ENCODE measurements around the gene DLAT. TPM values are rescaled to one million over a fixed set of nuclear protein-coding genes. Genes with fewer than 3 reads are reported as not detected.
"Not testable (repeated sequence)": the region's sequence is repeated elsewhere in the genome, so short reads cannot be mapped to it uniquely, and the experiment has no call there.

DLAT gene
- polyA plus RNA-seq, 3 donors from 2014 or later = 13.6 to 21.5 (median 20.7) TPM

- H3K27ac Mint-ChIP-seq = no peak overlapping the region
- H3K27me3 Mint-ChIP-seq (ENCODE audit: low read depth in 3 of 3) = no peaks in the 10 kb centered on the region
- H3K9me3 Mint-ChIP-seq = no peaks in the 10 kb centered on the region
- H3K4me1 Mint-ChIP-seq = peaks cover 2 to 16% of the 10 kb centered on the region in 2 donors
- DNase-seq = no peak
- H3K4me3 Mint-ChIP-seq = no peak overlapping the region
- H3K36me3 Mint-ChIP-seq = peaks cover 17 to 57% (median 29%) of the 10 kb centered on the region in 3 donors
Measured at GRCh38 chr11:112044961-112045360, 19.8 kb downstream of the DLAT start.

- H3K27me3 Mint-ChIP-seq (ENCODE audit: low read depth in 3 of 3); H3K27ac Mint-ChIP-seq; H3K4me3 Mint-ChIP-seq; DNase-seq; H3K9me3 Mint-ChIP-seq: not testable (repeated sequence)
- Mint-ChIP-seq H3K36me3 (peaks cover 21 to 64% (median 30%) of the 10 kb centered on the region in 3 donors), H3K4me1 (peaks cover 2 to 10% of the 10 kb centered on the region in 2 donors)
Measured at GRCh38 chr11:112046647-112047046, 21.4 kb downstream of the DLAT start.

- not testable (repeated sequence) for H3K27me3 Mint-ChIP-seq (ENCODE audit: low read depth in 3 of 3); H3K4me3 Mint-ChIP-seq; DNase-seq; H3K4me1 Mint-ChIP-seq; H3K9me3 Mint-ChIP-seq; H3K27ac Mint-ChIP-seq
- peaks cover 26 to 70% (median 42%) of the 10 kb centered on the region in 3 donors for H3K36me3 Mint-ChIP-seq
Measured at GRCh38 chr11:112048256-112048655, 23.0 kb downstream of the DLAT start.

- DNase-seq = no peak
- H3K36me3 Mint-ChIP-seq = peaks cover 26 to 68% (median 42%) of the 10 kb centered on the region in 3 donors
- H3K9me3 Mint-ChIP-seq = no peaks in the 10 kb centered on the region
- no peaks in the 10 kb centered on the region for H3K4me1 Mint-ChIP-seq
- H3K27me3 Mint-ChIP-seq (ENCODE audit: low read depth in 3 of 3) = no peaks in the 10 kb centered on the region
- H3K4me3 Mint-ChIP-seq = no peak overlapping the region
- peak overlapping the region in 1 of 6 donors; percentile 34 for H3K27ac Mint-ChIP-seq
Measured at GRCh38 chr11:112049777-112050176, 24.6 kb downstream of the DLAT start.

- no peaks in the 10 kb centered on the region for H3K4me1 Mint-ChIP-seq
- no peaks in the 10 kb centered on the region for H3K9me3 Mint-ChIP-seq
- peaks cover 29 to 62% (median 45%) of the 10 kb centered on the region in 3 donors for H3K36me3 Mint-ChIP-seq
- no peak overlapping the region for H3K4me3 Mint-ChIP-seq
- H3K27ac Mint-ChIP-seq = no peak overlapping the region
- H3K27me3 Mint-ChIP-seq (ENCODE audit: low read depth in 3 of 3) = no peaks in the 10 kb centered on the region
- no peak for DNase-seq
Measured at GRCh38 chr11:112050721-112051120, 25.5 kb downstream of the DLAT start.

DNA sequence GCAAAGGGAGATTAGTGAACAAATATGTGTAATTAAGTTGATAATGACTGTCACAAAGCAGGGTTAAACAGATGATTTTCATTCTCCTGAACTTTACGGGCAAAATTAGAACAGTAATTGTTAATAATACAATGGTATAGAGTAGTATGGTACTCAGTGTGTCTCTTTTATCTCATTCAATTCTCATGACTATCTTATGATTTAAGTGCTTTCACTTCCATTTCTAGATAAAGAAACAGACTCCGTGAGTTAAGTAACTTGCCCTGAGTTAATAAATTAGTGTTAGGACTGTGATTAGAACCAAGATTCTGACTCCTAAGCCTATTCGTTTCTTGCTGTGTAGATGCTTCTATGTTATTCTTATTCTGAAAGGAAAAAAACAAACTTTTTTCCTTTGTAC is 26.6 kb downstream of the DLAT start:
- no peak for DNase-seq
- Mint-ChIP-seq H3K27me3 (ENCODE audit: low read depth in 3 of 3) (no peaks in the 10 kb centered on the region), H3K4me3 (no peak overlapping the region), H3K9me3 (no peaks in the 10 kb centered on the region), H3K4me1 (no peaks in the 10 kb centered on the region), H3K27ac (no peak overlapping the region), H3K36me3 (peaks cover 26 to 57% (median 38%) of the 10 kb centered on the region in 3 donors)

DNA sequence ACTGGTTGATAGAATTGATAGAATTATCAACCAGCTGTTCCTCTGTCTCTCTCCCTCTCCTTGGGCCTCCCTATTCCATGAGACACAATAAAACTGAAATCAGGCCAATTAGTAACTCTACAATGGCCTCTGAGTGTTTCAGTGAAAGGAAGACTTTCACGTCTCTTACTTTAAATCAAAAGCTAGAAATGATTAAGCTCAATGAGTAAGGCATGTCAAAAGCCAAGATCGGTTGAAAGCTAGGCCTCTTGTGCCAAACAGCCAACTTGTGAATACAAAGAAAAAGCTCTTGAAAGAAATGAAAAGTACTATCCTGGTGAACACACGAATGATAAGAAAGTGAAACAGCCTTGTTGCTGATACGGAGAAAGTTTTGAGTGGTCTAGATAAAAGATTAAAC is 32.0 kb downstream of the DLAT start:
- H3K36me3 Mint-ChIP-seq = peaks cover 15 to 47% (median 27%) of the 10 kb centered on the region in 3 donors
- peak overlapping the region in 1 of 6 donors; percentile 5 for H3K27ac Mint-ChIP-seq
- DNase-seq = no peak
- no peaks in the 10 kb centered on the region for H3K4me1 Mint-ChIP-seq
- no peak overlapping the region for H3K4me3 Mint-ChIP-seq
- H3K27me3 Mint-ChIP-seq (ENCODE audit: low read depth in 3 of 3) = no peaks in the 10 kb centered on the region
- no peaks in the 10 kb centered on the region for H3K9me3 Mint-ChIP-seq

DNA sequence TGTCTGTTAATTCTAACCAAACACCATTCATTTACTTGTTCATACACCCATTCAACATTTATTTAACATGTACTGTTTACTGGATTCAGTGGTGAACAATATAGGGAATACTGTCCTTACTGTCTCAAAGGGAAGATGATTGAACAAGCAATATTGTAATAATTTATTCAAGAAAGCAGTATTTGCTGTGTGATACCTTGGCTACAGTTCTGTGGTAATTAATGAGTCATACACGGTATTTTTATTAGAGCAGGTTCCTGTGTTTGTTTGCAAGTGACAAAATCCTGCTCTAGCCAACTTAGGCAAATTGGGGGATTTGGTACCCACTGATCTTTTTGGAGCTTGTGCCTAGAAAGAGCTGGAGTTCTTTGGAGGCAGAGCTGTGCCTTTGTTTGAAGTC is 32.9 kb downstream of the DLAT start:
- DNase-seq = no peak
- no peaks in the 10 kb centered on the region for H3K4me1 Mint-ChIP-seq
- no peak overlapping the region for H3K4me3 Mint-ChIP-seq
- no peaks in the 10 kb centered on the region for H3K9me3 Mint-ChIP-seq
- H3K27me3 Mint-ChIP-seq (ENCODE audit: low read depth in 3 of 3) = no peaks in the 10 kb centered on the region
- peaks cover 13 to 47% (median 26%) of the 10 kb centered on the region in 3 donors for H3K36me3 Mint-ChIP-seq
- no peak overlapping the region for H3K27ac Mint-ChIP-seq

DNA sequence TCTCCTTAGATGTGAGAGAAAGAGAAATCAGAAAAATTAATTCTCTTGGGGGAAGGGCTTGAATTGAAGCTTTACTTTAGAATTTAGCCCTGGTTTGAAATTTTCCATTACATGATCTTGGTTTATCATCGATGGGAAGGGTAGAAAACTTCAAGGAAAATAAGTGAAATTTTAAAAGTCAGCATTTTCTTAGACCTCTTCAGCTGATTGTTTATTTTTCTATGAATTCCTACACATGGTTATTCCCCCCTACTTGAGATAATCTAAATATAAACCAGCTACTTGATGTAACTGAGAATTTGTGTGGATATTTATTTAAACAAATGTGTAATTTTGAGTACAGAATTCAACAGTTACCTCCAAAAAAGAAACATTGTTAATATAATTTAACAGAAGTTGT is 37.7 kb downstream of the DLAT start:
- Mint-ChIP-seq H3K4me1 (no peaks in the 10 kb centered on the region), H3K9me3 (no peaks in the 10 kb centered on the region), H3K36me3 (peaks cover 4 to 26% (median 20%) of the 10 kb centered on the region in 3 donors), H3K27ac (no peak overlapping the region), H3K4me3 (no peak overlapping the region), H3K27me3 (ENCODE audit: low read depth in 3 of 3) (peaks cover 0 to 4% (median 0%) of the 10 kb centered on the region in 3 donors)
- no peak for DNase-seq

GRCh38 chr11:112073941-112074811 is 49.0 kb downstream of the DLAT start, which contains the start of the genes NKAPD1 and PIH1D2:
TSS of gene NKAPD1 (plus strand) at chr11:112074299. CDS start at chr11:112075575, 1,276 bp downstream.
TSS of gene PIH1D2 (minus strand) at chr11:112074017. CDS start at chr11:112073174, 843 bp downstream.
- Mint-ChIP-seq H3K36me3 (peaks cover 4 to 16% (median 12%) of the 10 kb centered on the region in 3 donors), H3K9me3 (no peaks in the 10 kb centered on the region), H3K4me3 (peak within 1 kb of the TSS; percentile 85 to 97 (median 93)), H3K27me3 (ENCODE audit: low read depth in 3 of 3) (peaks cover 10 to 15% (median 11%) of the 10 kb centered on the region in 3 donors), H3K4me1 (peaks cover 25 to 37% of the 10 kb centered on the region in 2 donors), H3K27ac (peak within 1 kb of the TSS; percentile 81 to 96 (median 91))
- peak; percentile 81 to 85 (median 84) for DNase-seq

- Mint-ChIP-seq H3K27me3 (ENCODE audit: low read depth in 3 of 3) (peaks cover 9 to 13% (median 10%) of the 10 kb centered on the region in 3 donors), H3K36me3 (peaks cover 10 to 36% (median 23%) of the 10 kb centered on the region in 3 donors), H3K27ac (peak overlapping the region in 2 of 6 donors; percentile 10 to 67), H3K4me1 (peaks cover 29 to 31% of the 10 kb centered on the region in 2 donors), H3K9me3 (no peaks in the 10 kb centered on the region), H3K4me3 (no peak overlapping the region)
- DNase-seq = no peak
Measured at GRCh38 chr11:112082729-112083128, 57.5 kb downstream of the DLAT start.

DNA sequence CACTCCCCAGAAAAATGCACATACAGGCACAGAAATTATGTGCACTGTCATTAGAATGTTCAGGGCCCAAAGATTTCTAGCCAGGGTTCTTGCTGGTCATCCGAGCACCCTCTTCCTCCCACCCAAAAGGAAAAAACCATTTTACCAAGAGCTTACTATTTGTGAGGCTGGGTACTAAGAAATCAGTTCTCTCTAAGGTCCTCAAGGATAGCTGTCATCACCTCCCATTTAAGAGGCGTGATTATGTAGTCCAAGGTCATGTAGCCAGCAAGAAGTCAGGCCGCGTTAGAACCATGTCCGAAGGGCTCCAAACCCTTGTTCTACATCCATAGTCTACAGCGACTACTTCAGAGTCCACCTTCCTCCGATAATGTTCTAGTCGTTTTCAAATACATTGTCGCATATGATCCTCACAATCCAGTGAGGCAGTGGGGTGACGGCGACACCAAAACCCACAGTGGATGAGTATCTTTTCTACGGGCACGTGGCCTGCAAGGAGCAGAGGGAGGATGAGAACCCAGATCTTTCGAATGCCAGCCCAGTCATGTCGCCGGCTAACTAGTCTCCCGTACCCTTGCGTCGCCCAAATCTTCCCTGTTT is 60.7 kb downstream of the DLAT start:
- Mint-ChIP-seq H3K36me3 (peaks cover 20 to 43% (median 35%) of the 10 kb centered on the region in 3 donors), H3K4me3 (peak overlapping the region; percentile 92 to 100 (median 99)), H3K27ac (peak overlapping the region; percentile 92 to 99 (median 98)), H3K27me3 (ENCODE audit: low read depth in 3 of 3) (peaks cover 10 to 13% (median 11%) of the 10 kb centered on the region in 3 donors), H3K9me3 (no peaks in the 10 kb centered on the region), H3K4me1 (peaks cover 47 to 53% of the 10 kb centered on the region in 2 donors)
- DNase-seq = no peak

DNA sequence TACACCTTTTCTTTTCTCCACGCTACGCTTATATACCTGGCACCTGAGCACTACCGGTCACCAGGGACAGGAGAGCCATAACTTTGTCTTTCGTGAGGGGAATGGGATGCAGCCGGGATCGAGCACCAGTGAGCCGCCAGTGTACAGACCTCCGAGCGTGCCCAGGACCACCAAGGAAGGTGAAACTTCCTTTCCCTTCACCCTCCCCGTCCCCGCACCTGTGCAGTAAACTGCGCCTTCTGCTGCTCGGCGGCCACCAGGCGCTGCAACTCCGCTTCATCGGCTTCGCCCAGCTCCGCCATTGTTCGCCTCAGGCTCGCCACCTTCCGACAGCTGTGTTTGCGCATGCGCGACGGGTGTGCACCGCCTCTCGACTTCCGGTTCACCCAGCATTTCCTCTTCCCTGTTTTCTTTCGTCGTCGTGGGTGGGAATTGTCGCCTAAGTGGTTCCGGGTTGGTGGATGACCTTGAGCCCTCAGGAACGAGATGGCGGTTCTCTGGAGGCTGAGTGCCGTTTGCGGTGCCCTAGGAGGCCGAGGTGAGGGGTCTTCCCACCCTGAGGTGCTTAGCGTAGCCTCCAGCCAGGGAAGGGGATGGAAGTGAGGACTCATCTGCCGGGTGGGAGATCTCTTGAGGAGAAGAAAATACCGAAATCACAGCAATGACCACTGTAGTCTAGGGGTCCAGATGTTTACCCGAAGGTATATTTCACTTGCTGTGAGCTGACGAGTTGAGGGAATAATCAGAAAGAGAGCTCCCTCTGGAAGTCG is 61.4 kb downstream of the DLAT start, which contains the start of the genes SDHD and TIMM8B:
TSS of gene SDHD (plus strand) at position 452 of the 770 bp plus-strand sequence. CDS start at position 487, 35 bp downstream.
TSS of gene TIMM8B (minus strand) at position 335 of the 770 bp plus-strand sequence. CDS start at position 302, 33 bp downstream.
- H3K4me1 Mint-ChIP-seq = peaks cover 47 to 59% of the 10 kb centered on the region in 2 donors

More for the DNA sequence above, 61.4 kb downstream of the DLAT start, which contains the start of the genes SDHD and TIMM8B:
- Mint-ChIP-seq H3K4me3 (peak within 1 kb of the TSS; percentile 92 to 100 (median 99)), H3K36me3 (peaks cover 24 to 49% (median 40%) of the 10 kb centered on the region in 3 donors), H3K27ac (peak within 1 kb of the TSS; percentile 92 to 99 (median 98)), H3K27me3 (ENCODE audit: low read depth in 3 of 3) (peaks cover 10 to 13% (median 11%) of the 10 kb centered on the region in 3 donors), H3K9me3 (no peaks in the 10 kb centered on the region)
- peak; percentile 97 to 98 (median 97) for DNase-seq
